Hepatocyte (in vitro differentiated cells): ENCODE data around the gene ZNF492.

Source experiments
- EZH2 ChIP-seq: fragments of 200-600 bp; sonication (generic); IDR thresholded peaks from 2 replicates; pipeline ENCODE4 v1.6.1; 2016; ENCODE audit warnings: antibody characterized with exemption, mild to moderate bottlenecking, borderline replicate concordance
- TF ChIP-seq, protein P1 (sequence below): fragments of 200-600 bp; sonication (generic); IDR thresholded peaks from 2 replicates; pipeline ENCODE4 v1.5.1; 2016; ENCODE audit warnings: antibody characterized with exemption, mild to moderate bottlenecking; ENCODE audit not compliant: poor library complexity

DNA sequence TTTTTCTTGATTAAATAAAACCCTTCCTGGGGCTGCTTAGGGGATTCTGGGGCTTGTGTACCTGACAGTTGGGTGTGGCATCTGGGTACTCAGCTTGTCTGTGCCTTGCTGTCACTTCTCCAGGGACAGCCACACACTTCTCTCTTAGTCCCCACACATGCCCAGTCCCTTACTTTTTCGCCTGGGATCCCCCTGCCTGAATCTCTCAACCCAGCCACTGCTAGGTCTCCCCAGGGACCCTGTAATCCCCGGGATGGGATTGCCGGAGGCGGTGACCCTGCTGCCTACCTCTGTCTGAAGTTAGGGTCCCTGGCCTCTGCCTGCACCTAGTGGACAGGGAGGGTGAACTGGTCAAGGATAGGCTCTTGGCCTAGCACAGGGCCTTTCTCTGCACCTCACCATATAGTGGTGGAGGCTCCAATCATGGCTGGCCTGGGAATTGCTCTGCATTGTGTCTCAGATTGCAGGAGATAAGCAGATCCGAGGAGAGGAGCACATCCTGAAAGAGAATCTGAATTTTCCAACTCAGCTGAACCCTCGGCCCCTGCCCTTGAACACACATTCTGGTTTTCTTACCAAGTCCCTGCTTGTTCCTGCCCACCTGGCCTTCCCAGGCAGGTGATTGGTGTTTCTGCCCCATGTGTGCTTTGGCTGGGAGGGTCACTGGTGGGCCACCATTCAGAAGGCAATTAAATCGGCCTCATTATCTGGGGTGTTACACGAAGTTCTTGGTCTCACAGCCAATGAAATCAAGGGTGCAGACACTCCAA, 8.7 kb upstream of the ZNF492 start:
- TF ChIP-seq EZH2 = no peak
- TF ChIP-seq, protein P1, sequence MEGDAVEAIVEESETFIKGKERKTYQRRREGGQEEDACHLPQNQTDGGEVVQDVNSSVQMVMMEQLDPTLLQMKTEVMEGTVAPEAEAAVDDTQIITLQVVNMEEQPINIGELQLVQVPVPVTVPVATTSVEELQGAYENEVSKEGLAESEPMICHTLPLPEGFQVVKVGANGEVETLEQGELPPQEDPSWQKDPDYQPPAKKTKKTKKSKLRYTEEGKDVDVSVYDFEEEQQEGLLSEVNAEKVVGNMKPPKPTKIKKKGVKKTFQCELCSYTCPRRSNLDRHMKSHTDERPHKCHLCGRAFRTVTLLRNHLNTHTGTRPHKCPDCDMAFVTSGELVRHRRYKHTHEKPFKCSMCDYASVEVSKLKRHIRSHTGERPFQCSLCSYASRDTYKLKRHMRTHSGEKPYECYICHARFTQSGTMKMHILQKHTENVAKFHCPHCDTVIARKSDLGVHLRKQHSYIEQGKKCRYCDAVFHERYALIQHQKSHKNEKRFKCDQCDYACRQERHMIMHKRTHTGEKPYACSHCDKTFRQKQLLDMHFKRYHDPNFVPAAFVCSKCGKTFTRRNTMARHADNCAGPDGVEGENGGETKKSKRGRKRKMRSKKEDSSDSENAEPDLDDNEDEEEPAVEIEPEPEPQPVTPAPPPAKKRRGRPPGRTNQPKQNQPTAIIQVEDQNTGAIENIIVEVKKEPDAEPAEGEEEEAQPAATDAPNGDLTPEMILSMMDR = no peak
